ENCODE results near the gene DVL2.

- TF ChIP-seq, protein P1, sequence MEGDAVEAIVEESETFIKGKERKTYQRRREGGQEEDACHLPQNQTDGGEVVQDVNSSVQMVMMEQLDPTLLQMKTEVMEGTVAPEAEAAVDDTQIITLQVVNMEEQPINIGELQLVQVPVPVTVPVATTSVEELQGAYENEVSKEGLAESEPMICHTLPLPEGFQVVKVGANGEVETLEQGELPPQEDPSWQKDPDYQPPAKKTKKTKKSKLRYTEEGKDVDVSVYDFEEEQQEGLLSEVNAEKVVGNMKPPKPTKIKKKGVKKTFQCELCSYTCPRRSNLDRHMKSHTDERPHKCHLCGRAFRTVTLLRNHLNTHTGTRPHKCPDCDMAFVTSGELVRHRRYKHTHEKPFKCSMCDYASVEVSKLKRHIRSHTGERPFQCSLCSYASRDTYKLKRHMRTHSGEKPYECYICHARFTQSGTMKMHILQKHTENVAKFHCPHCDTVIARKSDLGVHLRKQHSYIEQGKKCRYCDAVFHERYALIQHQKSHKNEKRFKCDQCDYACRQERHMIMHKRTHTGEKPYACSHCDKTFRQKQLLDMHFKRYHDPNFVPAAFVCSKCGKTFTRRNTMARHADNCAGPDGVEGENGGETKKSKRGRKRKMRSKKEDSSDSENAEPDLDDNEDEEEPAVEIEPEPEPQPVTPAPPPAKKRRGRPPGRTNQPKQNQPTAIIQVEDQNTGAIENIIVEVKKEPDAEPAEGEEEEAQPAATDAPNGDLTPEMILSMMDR (conservative IDR thresholded peaks at IDR 0.05; ENCODE audit: low read depth, low read length), result no peak
- no peak for TF ChIP-seq EZH2 (IDR thresholded peaks at IDR 0.05; ENCODE audit: borderline replicate concordance, low read depth, low read length, poor library complexity, severe bottlenecking)
Observed at GRCh38 chr17:7263801-7264078, 29.4 kb upstream of the DVL2 start.
